Activated naive CD8-positive, alpha-beta T cell treated with anti-CD3 and anti-CD28 coated beads, Interleukin-2, amount 50 U/mL, for 24 hours (primary cell): ENCODE measurements around the gene TSPAN15.
"Not testable (repeated sequence)": the region's sequence is repeated elsewhere in the genome, so short reads cannot be mapped to it uniquely, and the experiment has no call there.

Source experiments
- ATAC-seq: fragments of 150-1000 bp; cut with Tn5 transposase; one replicate; pipeline ENCODE4 v1.10.0; 2021
- DNase-seq: peaks from one replicate; pipeline ENCODE4 v3.0.0; 2021
- H3K27ac Mint-ChIP-seq: one replicate; pipeline ENCODE4 v1.8.0; 2021; ENCODE audit warnings: mild to moderate bottlenecking, mixed read lengths
- H3K27me3 Mint-ChIP-seq: one replicate; pipeline ENCODE4 v1.8.0; 2021; ENCODE audit warnings: mixed read lengths
- H3K36me3 Mint-ChIP-seq: one replicate; pipeline ENCODE4 v1.8.0; 2021; ENCODE audit warnings: low read depth, mixed read lengths
- H3K4me1 Mint-ChIP-seq: one replicate; pipeline ENCODE4 v1.8.0; 2021; ENCODE audit warnings: mixed read lengths
- H3K4me3 Mint-ChIP-seq: one replicate; pipeline ENCODE4 v1.8.0; 2021; ENCODE audit warnings: mild to moderate bottlenecking, moderate library complexity, mixed read lengths
- H3K9me3 Mint-ChIP-seq: one replicate; pipeline ENCODE4 v1.8.0; 2021; ENCODE audit warnings: mixed read lengths

Gene TSPAN15

DNA sequence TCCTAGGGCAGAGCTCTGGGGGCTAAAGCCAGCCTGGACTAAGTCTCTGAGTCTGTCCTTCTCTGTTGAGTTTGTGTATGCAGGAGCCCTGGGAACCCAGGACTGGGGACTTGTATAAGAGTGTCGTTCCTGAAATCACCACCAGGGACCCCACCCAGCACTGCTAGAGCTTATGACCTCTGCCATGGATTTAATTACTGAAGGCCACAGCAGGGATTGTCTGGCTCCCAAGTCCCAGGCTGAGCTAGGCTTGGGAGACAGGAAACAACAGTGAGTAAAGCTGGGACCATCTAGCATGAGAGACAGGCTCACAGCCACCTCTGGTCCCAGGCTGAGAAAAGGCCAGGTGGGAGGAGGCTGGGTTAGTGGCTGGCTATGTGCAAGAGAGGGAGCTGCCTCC, 1.4 kb upstream of the TSPAN15 start:
- Mint-ChIP-seq H3K27me3 (peaks cover 9% of the 10 kb centered on the region), H3K9me3 (no peaks in the 10 kb centered on the region), H3K4me1 (peaks cover 7% of the 10 kb centered on the region), H3K36me3 (no peaks in the 10 kb centered on the region), H3K4me3 (no peak overlapping the region), H3K27ac (no peak overlapping the region)
- DNase-seq (peak; percentile 35), ATAC-seq (peak; percentile 65)

DNA sequence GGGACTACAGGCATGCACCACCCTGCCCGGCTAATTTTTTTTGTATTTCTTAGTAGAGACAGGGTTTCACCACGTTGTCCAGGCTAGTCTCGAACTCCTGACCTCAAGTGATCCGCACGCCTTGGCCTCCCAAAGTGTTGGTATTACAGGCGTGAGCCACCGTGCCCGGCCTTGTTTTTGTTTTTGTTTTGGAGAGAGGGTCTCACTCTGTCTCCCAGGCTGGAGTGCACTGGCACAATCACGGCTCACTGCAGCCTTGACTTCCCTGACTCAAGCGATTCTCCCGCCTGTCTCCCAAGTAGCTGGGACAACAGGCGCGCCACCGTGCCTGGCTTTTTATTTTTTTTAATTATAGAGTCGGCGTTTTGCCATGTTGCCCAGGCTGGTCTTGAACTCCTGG, 870 bp upstream of the TSPAN15 start:
- not testable (repeated sequence) for ATAC-seq, H3K36me3 Mint-ChIP-seq, H3K4me3 Mint-ChIP-seq, H3K27me3 Mint-ChIP-seq, H3K9me3 Mint-ChIP-seq, DNase-seq, H3K4me1 Mint-ChIP-seq, H3K27ac Mint-ChIP-seq

DNA sequence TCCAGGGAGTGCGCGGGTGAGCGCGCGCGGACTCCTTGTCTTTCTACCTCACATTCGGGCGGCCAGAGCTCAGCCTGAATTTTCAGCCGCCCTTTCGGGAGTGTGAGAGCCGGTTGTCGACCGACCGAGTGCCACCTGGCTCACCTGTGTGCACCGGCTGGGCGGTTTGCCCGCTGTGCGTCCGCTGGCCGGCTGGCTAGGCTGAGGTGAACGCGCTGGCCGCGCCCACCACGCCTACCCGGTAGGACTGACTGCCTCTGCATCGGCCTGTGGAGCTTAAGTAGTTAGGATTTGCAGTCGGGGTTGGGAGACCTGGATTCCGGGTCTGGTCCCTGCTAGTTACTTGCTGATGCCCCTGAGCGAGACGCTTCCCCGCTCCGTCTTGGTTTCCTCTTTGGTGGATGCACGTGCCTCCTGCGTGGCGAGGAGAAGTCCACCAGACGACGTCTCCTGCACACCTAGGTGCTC, 553 bp downstream of the TSPAN15 start:
- peak overlapping the region; percentile 70 for H3K4me3 Mint-ChIP-seq
- no peaks in the 10 kb centered on the region for H3K36me3 Mint-ChIP-seq
- H3K4me1 Mint-ChIP-seq, result peaks cover 9% of the 10 kb centered on the region
- H3K9me3 Mint-ChIP-seq, result no peaks in the 10 kb centered on the region
- H3K27me3 Mint-ChIP-seq, result peaks cover 9% of the 10 kb centered on the region
- ATAC-seq, result peak; percentile 3
- no peak overlapping the region for H3K27ac Mint-ChIP-seq
- no peak for DNase-seq

DNA sequence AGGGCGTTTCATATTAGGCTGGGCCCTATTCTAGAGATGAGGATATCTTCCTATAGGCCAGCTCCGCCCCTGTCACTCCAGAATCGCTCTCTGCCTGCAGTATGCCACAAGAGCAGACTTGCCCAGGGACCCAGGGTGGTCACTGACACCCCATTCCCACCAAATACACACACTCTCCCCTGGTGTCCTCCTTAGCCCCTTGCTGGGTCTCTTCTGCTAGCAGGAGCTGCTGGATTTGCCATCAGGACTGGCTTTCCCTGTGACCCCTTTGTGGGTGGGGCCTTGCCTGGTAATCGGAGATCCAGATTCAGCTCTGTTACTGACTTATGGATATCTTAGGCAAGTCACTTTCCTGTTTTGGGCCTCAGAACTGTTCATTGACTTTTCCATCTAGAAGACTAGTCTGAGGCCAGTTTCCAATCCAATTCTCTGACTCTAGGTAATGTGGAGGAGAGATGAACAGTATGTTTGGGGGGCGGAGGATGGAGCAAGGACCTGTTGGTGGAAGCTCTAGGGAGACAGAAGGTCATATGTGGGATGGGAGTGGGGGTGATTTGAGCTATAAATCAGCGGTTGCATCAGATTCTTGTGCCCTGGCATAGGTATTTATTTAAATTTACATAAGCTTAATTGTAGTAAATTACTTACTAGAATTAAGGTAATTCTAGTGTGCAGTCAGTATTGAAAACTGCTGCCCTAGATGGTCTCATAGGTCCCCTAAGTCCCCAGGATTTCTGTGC, 1.6 kb downstream of the TSPAN15 start:
- peaks cover 15% of the 10 kb centered on the region for H3K4me1 Mint-ChIP-seq
- H3K9me3 Mint-ChIP-seq, result no peaks in the 10 kb centered on the region
- no peaks in the 10 kb centered on the region for H3K36me3 Mint-ChIP-seq
- H3K4me3 Mint-ChIP-seq, result no peak overlapping the region
- peaks cover 9% of the 10 kb centered on the region for H3K27me3 Mint-ChIP-seq
- ATAC-seq (no peak), DNase-seq (no peak)
- H3K27ac Mint-ChIP-seq, result no peak overlapping the region

DNA sequence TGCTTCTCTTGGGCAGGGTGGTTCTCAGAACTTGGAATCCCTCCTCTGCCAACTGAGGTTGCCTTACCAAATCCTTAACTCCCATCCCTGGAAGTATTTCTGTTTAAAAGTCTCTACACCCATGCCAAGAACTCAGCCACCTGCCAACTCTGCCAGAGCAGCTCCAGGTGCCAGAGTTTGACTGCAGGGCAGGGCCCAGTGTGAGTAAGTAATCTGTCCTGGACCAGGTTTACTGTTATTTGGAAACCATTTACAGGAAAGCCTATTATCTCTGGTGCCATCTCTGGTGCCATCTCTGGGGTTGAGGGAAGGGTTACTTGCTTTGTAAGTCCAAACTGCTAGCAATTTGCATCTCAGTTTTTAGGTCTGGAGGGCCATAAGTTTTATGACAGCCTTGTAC, 2.5 kb downstream of the TSPAN15 start:
- ATAC-seq (no peak), DNase-seq (no peak)
- Mint-ChIP-seq H3K36me3 (no peaks in the 10 kb centered on the region), H3K9me3 (no peaks in the 10 kb centered on the region), H3K4me3 (no peak overlapping the region), H3K27ac (no peak overlapping the region), H3K27me3 (peaks cover 9% of the 10 kb centered on the region), H3K4me1 (peaks cover 15% of the 10 kb centered on the region)

DNA sequence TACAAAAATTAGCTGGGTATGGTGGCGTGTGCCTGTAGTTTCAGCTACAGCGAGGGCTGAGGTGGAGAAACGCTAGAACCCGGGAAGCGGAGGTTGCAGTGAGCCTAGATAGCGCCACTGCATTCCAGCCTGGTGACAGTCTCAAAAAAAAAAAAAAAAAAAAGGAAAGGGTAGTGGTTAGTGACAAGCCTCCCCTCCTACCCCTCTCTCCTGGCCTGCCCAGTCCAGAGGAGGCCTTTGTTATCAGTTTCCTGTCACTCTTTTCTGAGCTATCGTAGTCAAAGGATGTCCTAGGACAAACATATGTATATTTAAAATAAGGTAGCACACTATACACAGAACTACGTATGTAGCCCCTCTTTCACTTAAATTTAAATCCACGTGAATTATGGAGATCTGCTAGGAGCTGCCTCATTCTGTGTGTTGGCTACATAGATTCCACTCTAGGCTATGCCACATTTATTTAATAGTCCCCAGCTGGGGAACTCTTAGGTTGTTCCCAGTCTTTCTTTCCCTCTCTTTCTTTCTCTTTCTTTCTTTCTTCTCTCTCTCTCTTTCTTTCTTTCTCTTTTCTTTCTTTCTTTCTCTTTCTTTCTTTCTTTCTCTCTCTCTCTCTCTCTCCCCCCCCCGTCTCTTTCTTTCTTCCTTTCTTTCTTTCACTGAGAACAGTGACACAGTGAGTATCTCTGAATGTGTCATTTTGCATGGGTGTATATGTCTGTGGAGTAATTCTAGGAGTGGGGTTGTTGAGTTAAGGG, 3.9 kb downstream of the TSPAN15 start:
- peaks cover 15% of the 10 kb centered on the region for H3K4me1 Mint-ChIP-seq
- no peaks in the 10 kb centered on the region for H3K36me3 Mint-ChIP-seq
- H3K27ac Mint-ChIP-seq, result no peak overlapping the region
- no peak for DNase-seq
- no peaks in the 10 kb centered on the region for H3K9me3 Mint-ChIP-seq
- H3K27me3 Mint-ChIP-seq, result peaks cover 9% of the 10 kb centered on the region
- no peak overlapping the region for H3K4me3 Mint-ChIP-seq
- ATAC-seq, result no peak

DNA sequence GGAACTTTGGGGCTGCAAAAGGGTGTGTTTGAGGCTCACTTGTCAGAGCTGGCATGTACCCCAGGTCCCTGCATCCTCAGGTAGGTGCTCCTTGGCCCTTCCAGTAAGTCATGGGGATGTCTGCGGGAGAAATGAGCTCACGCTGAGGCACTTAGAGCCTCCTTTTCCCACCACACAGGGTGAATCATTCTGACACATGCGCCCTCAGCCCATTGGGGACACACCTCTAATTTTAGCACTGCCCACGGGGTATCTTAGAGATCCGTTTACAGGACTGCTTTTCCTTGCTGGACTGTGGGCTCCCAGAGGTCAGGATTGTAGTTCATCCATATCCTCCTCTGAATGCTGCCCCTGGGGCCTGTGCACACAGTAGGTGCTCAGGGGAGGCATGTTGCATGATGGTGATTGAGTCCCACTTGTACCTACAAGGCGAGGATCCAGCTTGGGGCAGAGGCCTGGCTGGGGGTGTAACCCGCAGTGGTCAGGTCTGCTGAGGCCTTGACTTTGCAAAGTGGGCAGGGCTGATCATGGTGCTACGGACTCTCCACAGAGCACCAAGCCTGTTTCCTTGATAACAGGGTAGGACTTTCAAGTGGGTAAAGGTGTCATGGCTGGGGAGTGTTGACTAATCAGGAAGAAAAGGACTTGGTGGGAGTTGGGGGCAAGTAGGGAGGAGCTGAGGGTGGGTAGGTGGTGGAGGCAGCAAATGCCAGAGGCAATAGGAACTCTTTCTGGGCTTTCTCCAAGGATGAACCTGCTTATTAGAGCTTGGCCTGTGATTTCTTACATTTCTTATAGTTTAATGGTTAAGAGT, 5.8 kb downstream of the TSPAN15 start:
- Mint-ChIP-seq H3K27ac (no peak overlapping the region), H3K36me3 (no peaks in the 10 kb centered on the region), H3K9me3 (no peaks in the 10 kb centered on the region), H3K4me3 (no peak overlapping the region), H3K27me3 (peaks cover 7% of the 10 kb centered on the region), H3K4me1 (peaks cover 13% of the 10 kb centered on the region)
- ATAC-seq (peak; percentile 62), DNase-seq (no peak)

DNA sequence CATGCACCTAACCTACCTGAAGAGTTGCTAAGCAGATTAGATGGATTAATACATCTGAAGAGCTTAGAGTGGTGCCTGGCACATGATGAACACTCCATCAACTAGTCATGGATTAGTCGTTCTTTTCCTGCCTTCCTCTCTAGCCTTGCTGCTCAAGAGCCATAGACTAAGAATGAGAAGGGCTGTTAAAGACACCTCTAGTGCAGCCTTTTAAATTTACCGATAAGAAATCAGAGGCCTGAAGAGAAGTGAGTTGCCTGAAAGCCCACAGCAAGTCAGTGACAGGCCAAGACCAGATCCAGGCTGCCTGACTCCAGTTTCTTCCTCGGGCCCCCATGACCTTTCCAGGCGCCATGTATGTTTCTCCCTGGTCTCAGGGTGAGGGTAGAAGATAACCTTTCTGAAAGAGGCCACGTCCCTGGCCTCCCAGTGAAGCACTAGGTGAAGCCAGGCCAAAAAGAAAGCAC, 6.5 kb downstream of the TSPAN15 start:
- Mint-ChIP-seq H3K4me1 (peaks cover 12% of the 10 kb centered on the region), H3K4me3 (no peak overlapping the region), H3K36me3 (no peaks in the 10 kb centered on the region), H3K27me3 (peaks cover 2% of the 10 kb centered on the region), H3K9me3 (no peaks in the 10 kb centered on the region), H3K27ac (no peak overlapping the region)
- no peak for DNase-seq
- ATAC-seq, result peak; percentile 9

DNA sequence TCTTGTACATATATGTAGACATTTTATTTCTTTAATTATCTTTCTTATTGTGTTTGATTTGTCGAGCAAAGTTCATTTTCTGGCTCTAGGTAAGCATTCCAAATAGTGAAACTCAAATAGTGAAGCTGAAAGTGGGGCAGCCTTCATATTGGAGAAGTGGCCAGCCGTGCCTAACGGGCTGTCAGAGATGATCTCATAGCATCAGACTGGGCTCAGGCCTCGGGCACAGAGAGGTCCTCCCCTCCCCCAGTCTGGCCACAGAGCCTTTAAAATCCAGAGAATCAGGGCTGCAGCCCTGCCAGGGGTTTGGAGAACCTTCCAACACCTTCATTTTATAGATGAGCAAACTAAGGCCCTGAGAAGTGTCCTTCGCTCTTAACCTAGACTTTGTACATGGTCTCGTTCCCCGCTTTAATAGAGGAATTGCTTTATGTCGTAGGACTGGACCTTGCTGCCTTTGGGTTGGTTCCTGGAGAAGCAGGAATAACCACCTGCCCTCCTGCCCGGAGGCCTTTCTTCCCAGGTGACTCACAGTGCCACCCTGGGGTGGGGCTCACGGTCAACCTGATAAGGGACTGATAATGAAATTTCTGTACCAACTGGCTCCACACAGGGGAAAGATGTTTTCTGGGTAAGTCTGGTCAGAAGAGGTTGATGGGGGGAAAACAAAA, 7.3 kb downstream of the TSPAN15 start:
- H3K9me3 Mint-ChIP-seq, result no peaks in the 10 kb centered on the region
- no peaks in the 10 kb centered on the region for H3K36me3 Mint-ChIP-seq
- DNase-seq, result no peak
- H3K4me1 Mint-ChIP-seq, result peaks cover 12% of the 10 kb centered on the region
- no peaks in the 10 kb centered on the region for H3K27me3 Mint-ChIP-seq
- no peak overlapping the region for H3K4me3 Mint-ChIP-seq
- H3K27ac Mint-ChIP-seq, result no peak overlapping the region
- ATAC-seq, result no peak

DNA sequence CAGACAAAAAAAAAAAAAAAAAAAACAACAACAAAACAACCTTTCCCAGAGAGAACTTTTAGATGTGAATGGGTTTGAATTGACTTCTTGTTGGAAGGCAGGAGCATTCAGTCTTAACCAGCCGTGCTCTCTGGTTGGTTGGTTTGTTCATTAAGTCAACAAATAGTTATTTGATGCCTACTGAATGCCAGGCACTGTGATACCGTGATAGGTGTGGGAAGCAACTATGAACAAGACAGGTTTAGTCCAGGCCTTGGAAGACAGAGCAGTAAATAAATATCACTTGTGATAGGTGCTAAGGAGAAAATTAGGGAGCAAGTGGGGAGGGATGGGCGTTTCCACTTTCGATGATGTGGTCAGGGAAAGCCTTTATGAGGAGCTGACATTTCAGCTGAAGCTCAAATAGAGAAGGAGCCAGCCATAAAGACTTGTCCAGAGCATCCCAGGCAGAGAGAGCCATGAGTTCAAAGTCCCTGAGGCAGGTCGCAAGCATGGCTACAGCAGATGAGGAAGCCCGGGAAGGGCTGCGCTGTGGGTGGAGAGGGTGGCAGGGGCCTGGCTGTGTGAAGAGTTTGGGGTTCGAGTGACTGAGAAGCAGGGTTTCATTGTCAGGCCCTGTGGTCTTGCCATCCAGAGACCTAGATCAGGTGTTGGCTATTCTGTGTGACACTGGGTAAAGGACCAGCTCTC, 8.0 kb downstream of the TSPAN15 start:
- Mint-ChIP-seq H3K9me3 (no peaks in the 10 kb centered on the region), H3K27ac (no peak overlapping the region), H3K4me3 (no peak overlapping the region), H3K36me3 (no peaks in the 10 kb centered on the region), H3K4me1 (peaks cover 14% of the 10 kb centered on the region), H3K27me3 (no peaks in the 10 kb centered on the region)
- DNase-seq, result no peak
- ATAC-seq, result no peak

DNA sequence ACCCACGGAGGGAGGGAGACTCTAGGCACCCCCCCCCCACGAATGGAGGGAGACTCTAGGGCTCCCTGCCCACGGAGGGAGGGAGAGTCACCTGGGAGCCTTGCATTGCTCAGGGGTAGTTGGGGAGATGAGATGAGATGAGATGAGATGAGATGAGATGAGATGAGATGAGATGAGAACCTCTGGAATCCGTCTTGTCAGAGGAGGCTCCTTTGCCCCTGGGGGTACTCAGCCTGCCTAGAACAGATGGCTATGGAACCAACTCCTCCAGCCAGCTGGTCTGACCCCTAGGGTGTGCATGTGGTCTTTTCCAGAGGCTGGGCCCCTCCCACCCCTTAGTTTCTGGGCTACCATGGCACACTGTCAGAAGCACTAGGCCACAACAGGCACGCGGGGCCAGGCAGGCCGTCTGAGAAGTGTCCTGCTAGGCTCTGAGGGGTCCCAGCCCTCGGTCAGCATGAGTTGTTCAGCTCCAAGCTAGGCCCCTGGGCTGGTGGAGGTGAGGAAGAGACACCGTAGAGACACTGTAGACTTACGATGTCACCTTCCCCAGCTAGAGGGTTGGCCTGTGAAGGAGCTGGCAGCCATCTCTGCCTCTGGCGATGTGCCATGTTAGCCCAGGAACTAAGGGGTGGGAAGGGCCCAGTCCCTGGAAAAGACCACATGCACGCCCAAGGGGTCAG, 8.8 kb downstream of the TSPAN15 start:
- no peak overlapping the region for H3K4me3 Mint-ChIP-seq
- H3K36me3 Mint-ChIP-seq, result no peaks in the 10 kb centered on the region
- no peaks in the 10 kb centered on the region for H3K9me3 Mint-ChIP-seq
- no peaks in the 10 kb centered on the region for H3K27me3 Mint-ChIP-seq
- DNase-seq, result no peak
- no peak for ATAC-seq
- H3K27ac Mint-ChIP-seq, result no peak overlapping the region
- peaks cover 18% of the 10 kb centered on the region for H3K4me1 Mint-ChIP-seq

DNA sequence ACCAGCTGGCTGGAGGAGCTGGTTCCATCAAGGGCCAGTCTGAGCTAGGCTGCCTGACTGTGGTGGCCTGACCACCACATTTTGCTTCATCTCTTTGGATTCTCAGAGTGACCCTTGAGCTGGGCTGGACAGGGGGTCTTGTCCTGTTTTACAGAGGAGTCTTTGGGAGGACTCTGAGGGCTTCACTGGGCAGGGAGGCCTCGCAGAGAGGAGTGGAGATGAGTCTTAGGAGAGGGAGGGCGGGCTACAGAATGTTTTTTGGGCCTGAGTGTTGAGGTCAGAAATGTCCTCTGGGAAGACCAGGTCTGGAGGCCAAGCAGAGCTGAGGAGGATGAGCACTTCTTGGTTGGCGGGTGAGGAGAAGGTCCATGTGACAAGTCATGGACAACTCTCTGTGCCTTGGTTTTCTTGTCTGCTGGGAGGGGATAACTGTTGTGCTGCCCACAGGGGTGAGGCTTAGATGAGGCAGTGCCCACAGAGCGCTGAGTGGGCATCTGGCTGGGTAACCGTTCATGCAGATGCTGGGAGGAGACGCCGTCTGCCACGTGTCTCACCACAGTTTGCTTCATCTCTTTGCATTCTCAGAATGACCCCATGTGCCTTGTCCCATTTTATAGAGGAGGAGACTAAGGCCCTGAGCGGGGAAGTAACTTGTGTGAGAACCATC, 9.4 kb downstream of the TSPAN15 start:
- no peak overlapping the region for H3K4me3 Mint-ChIP-seq
- H3K27ac Mint-ChIP-seq, result no peak overlapping the region
- H3K36me3 Mint-ChIP-seq, result no peaks in the 10 kb centered on the region
- ATAC-seq (no peak), DNase-seq (no peak)
- H3K9me3 Mint-ChIP-seq, result no peaks in the 10 kb centered on the region
- H3K4me1 Mint-ChIP-seq, result peaks cover 25% of the 10 kb centered on the region
- H3K27me3 Mint-ChIP-seq, result no peaks in the 10 kb centered on the region
